IPS DF 4.7 (cell line): ENCODE measurements around the gene MTMR6.
"Not testable (repeated sequence)": the region's sequence is repeated elsewhere in the genome, so short reads cannot be mapped to it uniquely, and the experiment has no call there.

Experiments
- DNase-seq: peaks from one replicate; pipeline ENCODE4 v3.0.0-alpha.2; 2013; ENCODE audit warnings: low spot score; ENCODE audit errors: extremely low read depth

MTMR6 gene

GRCh38 chr13:25286969-25287961 lies at the start of gene MTMR6:
MTMR6 (minus strand) TSS chr13:25287488; CDS start chr13:25287247, 241 bp downstream.
- DNase-seq = no peak

- DNase-seq = no peak
Observed at GRCh38 chr13:25335856-25336255, 48.6 kb upstream of the MTMR6 start.

- DNase-seq = no peak
Observed at GRCh38 chr13:25330541-25330940, 43.3 kb upstream of the MTMR6 start.

GRCh38 chr13:25329706-25330105 lies 42.4 kb upstream of the MTMR6 start:
- DNase-seq = no peak

GRCh38 chr13:25324100-25324499 lies 36.8 kb upstream of the MTMR6 start:
- DNase-seq = no peak

GRCh38 chr13:25319771-25320170 lies 32.5 kb upstream of the MTMR6 start:
- no peak for DNase-seq

- DNase-seq = not testable (repeated sequence)
Observed at GRCh38 chr13:25318946-25319345, 31.7 kb upstream of the MTMR6 start.

- no peak for DNase-seq
Observed at GRCh38 chr13:25310891-25311290, 23.6 kb upstream of the MTMR6 start.

- no peak for DNase-seq
Observed at GRCh38 chr13:25306671-25307464, 19.6 kb upstream of the MTMR6 start.

- no peak for DNase-seq
Observed at GRCh38 chr13:25302121-25302520, 14.8 kb upstream of the MTMR6 start.

GRCh38 chr13:25301347-25302113 lies 14.2 kb upstream of the MTMR6 start, which contains the start of gene NUP58:
NUP58 (plus strand) TSS chr13:25301625; CDS start chr13:25301774, 149 bp downstream.
- DNase-seq = peak; percentile 84

GRCh38 chr13:25300861-25301346 lies 13.6 kb upstream of the MTMR6 start:
- no peak for DNase-seq

- no peak for DNase-seq
Observed at GRCh38 chr13:25295701-25296100, 8.4 kb upstream of the MTMR6 start.

- DNase-seq = no peak
Observed at GRCh38 chr13:25295228-25295627, 7.9 kb upstream of the MTMR6 start.

- DNase-seq = no peak
Observed at GRCh38 chr13:25292301-25292700, 5.0 kb upstream of the MTMR6 start.

- no peak for DNase-seq
Observed at GRCh38 chr13:25291691-25292090, 4.4 kb upstream of the MTMR6 start.

- DNase-seq = no peak
Observed at GRCh38 chr13:25288966-25289365, 1.7 kb upstream of the MTMR6 start.

GRCh38 chr13:25286308-25286968 lies 850 bp downstream of the MTMR6 start:
- no peak for DNase-seq

GRCh38 chr13:25281935-25282332 lies 5.4 kb downstream of the MTMR6 start:
- no peak for DNase-seq

- no peak for DNase-seq
Observed at GRCh38 chr13:25281193-25281934, 5.9 kb downstream of the MTMR6 start.
